Stimulated activated memory B cell treated with anti-CD40 and anti-IgM and Interleukin-4, amounts not matched to agents 10 μg/mL and 1 μg/mL and 100 μg/mL, for 72 hours (primary cell): ENCODE data around the gene SYCP1.
"Not testable (repeated sequence)": the region's sequence is repeated elsewhere in the genome, so short reads cannot be mapped to it uniquely, and the experiment has no call there.

Source experiments
- ATAC-seq: fragments of 150-1000 bp; cut with Tn5 transposase; 2 replicates; pipeline ENCODE4 v1.10.0; 2021
- H3K27ac Mint-ChIP-seq: one replicate; pipeline ENCODE4 v1.8.0; 2022; ENCODE audit warnings: mild to moderate bottlenecking, mixed read lengths
- H3K27me3 Mint-ChIP-seq: one replicate; pipeline ENCODE4 v1.8.0; 2022; ENCODE audit warnings: mixed read lengths
- H3K36me3 Mint-ChIP-seq: one replicate; pipeline ENCODE4 v1.8.0; 2022; ENCODE audit warnings: mixed read lengths
- H3K4me1 Mint-ChIP-seq: one replicate; pipeline ENCODE4 v1.8.0; 2022; ENCODE audit warnings: mixed read lengths
- H3K4me3 Mint-ChIP-seq: one replicate; pipeline ENCODE4 v1.8.0; 2022; ENCODE audit warnings: mild to moderate bottlenecking, moderate library complexity, mixed read lengths
- H3K9me3 Mint-ChIP-seq: one replicate; pipeline ENCODE4 v1.8.0; 2022; ENCODE audit warnings: mixed read lengths

SYCP1 gene, protein sequence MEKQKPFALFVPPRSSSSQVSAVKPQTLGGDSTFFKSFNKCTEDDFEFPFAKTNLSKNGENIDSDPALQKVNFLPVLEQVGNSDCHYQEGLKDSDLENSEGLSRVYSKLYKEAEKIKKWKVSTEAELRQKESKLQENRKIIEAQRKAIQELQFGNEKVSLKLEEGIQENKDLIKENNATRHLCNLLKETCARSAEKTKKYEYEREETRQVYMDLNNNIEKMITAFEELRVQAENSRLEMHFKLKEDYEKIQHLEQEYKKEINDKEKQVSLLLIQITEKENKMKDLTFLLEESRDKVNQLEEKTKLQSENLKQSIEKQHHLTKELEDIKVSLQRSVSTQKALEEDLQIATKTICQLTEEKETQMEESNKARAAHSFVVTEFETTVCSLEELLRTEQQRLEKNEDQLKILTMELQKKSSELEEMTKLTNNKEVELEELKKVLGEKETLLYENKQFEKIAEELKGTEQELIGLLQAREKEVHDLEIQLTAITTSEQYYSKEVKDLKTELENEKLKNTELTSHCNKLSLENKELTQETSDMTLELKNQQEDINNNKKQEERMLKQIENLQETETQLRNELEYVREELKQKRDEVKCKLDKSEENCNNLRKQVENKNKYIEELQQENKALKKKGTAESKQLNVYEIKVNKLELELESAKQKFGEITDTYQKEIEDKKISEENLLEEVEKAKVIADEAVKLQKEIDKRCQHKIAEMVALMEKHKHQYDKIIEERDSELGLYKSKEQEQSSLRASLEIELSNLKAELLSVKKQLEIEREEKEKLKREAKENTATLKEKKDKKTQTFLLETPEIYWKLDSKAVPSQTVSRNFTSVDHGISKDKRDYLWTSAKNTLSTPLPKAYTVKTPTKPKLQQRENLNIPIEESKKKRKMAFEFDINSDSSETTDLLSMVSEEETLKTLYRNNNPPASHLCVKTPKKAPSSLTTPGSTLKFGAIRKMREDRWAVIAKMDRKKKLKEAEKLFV

DNA sequence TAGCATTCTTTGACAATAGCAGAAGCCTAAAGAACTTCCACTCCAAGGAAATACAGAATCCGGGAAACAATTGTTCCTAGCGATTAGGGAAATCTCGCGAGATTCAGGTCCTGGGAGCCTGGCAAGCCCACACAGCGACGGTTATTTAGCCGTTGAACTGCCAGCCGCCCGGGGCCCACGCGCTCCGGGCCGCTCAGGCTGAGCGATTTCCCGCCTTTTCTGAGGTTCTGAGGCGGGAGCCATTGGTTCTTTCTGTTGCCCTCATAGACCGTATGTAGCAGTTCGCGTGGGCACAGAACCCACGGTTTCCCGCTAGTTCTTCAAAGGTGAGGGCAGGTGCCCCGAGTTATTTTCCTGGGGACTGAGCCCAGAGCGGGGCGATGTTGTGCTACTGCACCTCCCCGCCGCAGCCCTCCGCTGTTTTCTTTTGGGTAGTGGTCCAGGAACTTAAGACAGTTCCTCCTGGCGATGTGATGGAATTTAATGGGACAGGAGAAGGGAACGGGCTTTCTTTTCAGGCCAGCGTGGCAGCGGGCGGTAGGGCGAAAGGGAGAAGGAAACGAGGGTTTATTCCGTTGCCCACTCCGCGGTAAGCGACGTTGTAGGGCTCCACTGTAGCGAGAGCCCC, at the start of gene SYCP1:
Gene SYCP1 (plus strand): TSS at position 171 of the 628 bp plus-strand sequence. CDS start 602 bp downstream, outside the sequence.
- peaks cover 40% of the 10 kb centered on the region for H3K27me3 Mint-ChIP-seq
- no peaks in the 10 kb centered on the region for H3K9me3 Mint-ChIP-seq
- no peak within 1 kb of the TSS for H3K27ac Mint-ChIP-seq
- H3K36me3 Mint-ChIP-seq: no peaks in the 10 kb centered on the region
- peaks cover 7% of the 10 kb centered on the region for H3K4me1 Mint-ChIP-seq
- peak within 1 kb of the TSS; percentile 50 for H3K4me3 Mint-ChIP-seq
- ATAC-seq: no peak

DNA sequence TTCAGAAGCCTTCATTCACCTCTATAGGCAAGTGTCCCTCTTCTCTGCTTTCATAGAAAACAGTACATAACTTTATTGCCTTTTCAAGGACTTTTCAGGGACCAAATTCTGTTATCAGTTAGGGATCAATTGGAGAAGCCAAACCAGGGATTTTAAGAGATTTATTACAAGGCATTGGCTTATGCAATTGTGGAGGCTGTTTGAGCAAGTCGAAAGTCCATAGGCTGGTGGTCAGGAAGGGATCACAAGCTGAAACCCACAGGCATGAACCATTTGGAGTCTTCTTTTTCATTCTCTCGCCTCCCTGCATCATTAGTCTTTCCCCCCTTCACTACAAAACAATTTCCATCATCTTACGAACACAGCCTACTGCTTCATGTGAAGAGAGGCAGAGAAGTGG, 34.8 kb upstream of the SYCP1 start:
- H3K36me3 Mint-ChIP-seq: peaks cover 7% of the 10 kb centered on the region
- H3K4me1 Mint-ChIP-seq: no peaks in the 10 kb centered on the region
- no peak for ATAC-seq
- no peak overlapping the region for H3K4me3 Mint-ChIP-seq
- H3K9me3 Mint-ChIP-seq: peaks cover 20% of the 10 kb centered on the region
- H3K27ac Mint-ChIP-seq: no peak overlapping the region
- H3K27me3 Mint-ChIP-seq: no peaks in the 10 kb centered on the region

- Mint-ChIP-seq H3K27ac (no peak overlapping the region), H3K36me3 (peaks cover 8% of the 10 kb centered on the region), H3K4me3 (no peak overlapping the region), H3K27me3 (no peaks in the 10 kb centered on the region), H3K4me1 (no peaks in the 10 kb centered on the region), H3K9me3 (peaks cover 23% of the 10 kb centered on the region)
- no peak for ATAC-seq
Measured at GRCh38 chr1:114820392-114820791, 34.3 kb upstream of the SYCP1 start.

- Mint-ChIP-seq H3K4me3 (no peak overlapping the region), H3K4me1 (no peaks in the 10 kb centered on the region), H3K27me3 (peaks cover 8% of the 10 kb centered on the region), H3K36me3 (peaks cover 8% of the 10 kb centered on the region), H3K9me3 (peaks cover 30% of the 10 kb centered on the region), H3K27ac (no peak overlapping the region)
- no peak for ATAC-seq
Measured at GRCh38 chr1:114821978-114822377, 32.7 kb upstream of the SYCP1 start.

DNA sequence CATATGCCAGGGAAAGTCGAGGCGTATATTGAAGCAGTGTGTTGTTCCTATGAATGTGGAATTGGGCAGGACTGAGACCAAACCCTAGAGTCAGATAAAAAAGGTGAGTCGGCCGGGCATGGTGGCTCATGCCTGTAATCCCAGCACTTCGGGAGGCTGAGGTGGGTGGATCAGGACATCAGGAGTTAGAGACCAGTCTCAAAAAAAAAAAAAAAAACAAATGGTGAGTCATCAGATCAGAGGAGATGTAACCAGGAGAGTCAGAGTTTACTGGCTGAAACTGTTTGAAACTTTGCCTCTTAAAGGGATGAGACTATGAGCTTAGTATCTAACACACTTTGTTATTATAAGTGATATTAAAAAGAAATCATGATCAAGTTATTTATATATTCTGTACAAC, 26.4 kb upstream of the SYCP1 start:
- Mint-ChIP-seq H3K27me3 (peaks cover 17% of the 10 kb centered on the region), H3K36me3 (peaks cover 8% of the 10 kb centered on the region), H3K4me3 (no peak overlapping the region), H3K9me3 (peaks cover 18% of the 10 kb centered on the region), H3K27ac (no peak overlapping the region), H3K4me1 (no peaks in the 10 kb centered on the region)
- ATAC-seq: no peak

GRCh38 chr1:114830075-114830474, 24.6 kb upstream of the SYCP1 start:
- not testable (repeated sequence) for H3K4me1 Mint-ChIP-seq, H3K9me3 Mint-ChIP-seq, H3K36me3 Mint-ChIP-seq, ATAC-seq, H3K27ac Mint-ChIP-seq, H3K4me3 Mint-ChIP-seq
- peaks cover 17% of the 10 kb centered on the region for H3K27me3 Mint-ChIP-seq

DNA sequence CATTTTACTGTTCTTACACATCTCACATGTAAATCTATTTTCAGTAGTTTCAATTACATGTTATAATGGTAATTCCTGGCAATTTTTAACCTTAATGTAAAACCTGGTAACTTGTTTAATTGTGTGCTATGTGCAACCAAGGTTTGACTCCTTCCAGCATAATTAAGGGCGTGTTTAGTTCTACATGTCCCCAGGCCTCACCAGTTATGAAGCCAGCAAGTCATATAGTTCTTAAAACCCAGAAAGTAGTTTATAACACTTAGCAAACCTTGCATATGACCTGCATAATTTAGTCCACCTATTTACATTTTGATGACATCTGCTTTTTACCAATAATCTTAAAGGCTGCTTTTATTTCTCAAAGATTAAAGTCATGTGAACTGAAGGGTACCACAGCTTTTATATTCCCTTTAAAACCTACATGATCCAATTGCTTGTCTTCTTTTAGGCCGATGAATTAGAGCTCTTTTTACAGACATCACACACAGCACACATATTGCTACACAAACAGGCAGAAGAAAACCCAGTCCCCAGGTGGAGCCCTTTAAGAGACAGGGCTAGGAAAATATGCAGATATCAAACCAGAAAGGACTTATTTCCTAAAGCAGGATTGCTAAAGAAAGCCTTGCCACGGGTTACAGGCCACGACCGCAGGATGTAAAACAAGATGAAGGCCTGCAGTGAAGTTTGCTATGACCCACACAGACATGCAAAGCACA, 23.2 kb upstream of the SYCP1 start:
- H3K36me3 Mint-ChIP-seq: no peaks in the 10 kb centered on the region
- H3K4me3 Mint-ChIP-seq: no peak overlapping the region
- no peaks in the 10 kb centered on the region for H3K4me1 Mint-ChIP-seq

GRCh38 chr1:114832057-114832456, 22.6 kb upstream of the SYCP1 start:
- H3K27me3 Mint-ChIP-seq: peaks cover 8% of the 10 kb centered on the region
- no peak overlapping the region for H3K27ac Mint-ChIP-seq
- no peak overlapping the region for H3K4me3 Mint-ChIP-seq
- no peaks in the 10 kb centered on the region for H3K4me1 Mint-ChIP-seq
- no peaks in the 10 kb centered on the region for H3K9me3 Mint-ChIP-seq
- no peaks in the 10 kb centered on the region for H3K36me3 Mint-ChIP-seq
- no peak for ATAC-seq

More for the DNA sequence above, 23.2 kb upstream of the SYCP1 start:
- Mint-ChIP-seq H3K27ac (no peak overlapping the region), H3K9me3 (no peaks in the 10 kb centered on the region), H3K27me3 (peaks cover 10% of the 10 kb centered on the region)
- ATAC-seq: no peak

DNA sequence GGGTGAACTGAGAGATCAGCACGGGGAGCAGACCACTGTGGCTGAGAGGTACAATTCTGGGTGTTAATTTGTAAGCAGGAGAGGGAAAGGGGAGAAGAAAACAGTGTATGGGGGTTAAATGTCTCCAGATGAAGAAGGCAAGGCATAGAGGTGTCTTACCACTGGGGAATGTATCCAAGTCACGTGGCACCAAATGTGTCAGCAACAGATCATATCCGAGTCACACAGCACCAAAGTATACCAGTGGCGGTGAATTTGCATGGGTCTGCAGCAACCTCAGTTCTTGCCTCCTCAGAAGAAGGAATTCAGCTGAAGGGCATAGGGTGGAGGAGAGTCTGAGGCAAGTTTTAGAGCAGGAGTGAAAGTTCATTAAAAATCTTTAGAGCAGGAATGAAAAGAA, 21.2 kb upstream of the SYCP1 start:
- Mint-ChIP-seq H3K4me3 (no peak overlapping the region), H3K9me3 (no peaks in the 10 kb centered on the region), H3K27me3 (peaks cover 8% of the 10 kb centered on the region), H3K36me3 (no peaks in the 10 kb centered on the region), H3K27ac (no peak overlapping the region), H3K4me1 (peaks cover 4% of the 10 kb centered on the region)
- no peak for ATAC-seq

- Mint-ChIP-seq H3K27me3 (peaks cover 17% of the 10 kb centered on the region), H3K4me1 (no peaks in the 10 kb centered on the region), H3K9me3 (no peaks in the 10 kb centered on the region), H3K36me3 (no peaks in the 10 kb centered on the region), H3K4me3 (no peak overlapping the region), H3K27ac (no peak overlapping the region)
- ATAC-seq: no peak
Measured at GRCh38 chr1:114844270-114844669, 10.4 kb upstream of the SYCP1 start.

- ATAC-seq: no peak
- Mint-ChIP-seq H3K9me3 (no peaks in the 10 kb centered on the region), H3K27me3 (peaks cover 37% of the 10 kb centered on the region), H3K4me3 (no peak overlapping the region), H3K36me3 (no peaks in the 10 kb centered on the region), H3K27ac (no peak overlapping the region), H3K4me1 (peaks cover 7% of the 10 kb centered on the region)
Measured at GRCh38 chr1:114853584-114853983, 1.1 kb upstream of the SYCP1 start.

DNA sequence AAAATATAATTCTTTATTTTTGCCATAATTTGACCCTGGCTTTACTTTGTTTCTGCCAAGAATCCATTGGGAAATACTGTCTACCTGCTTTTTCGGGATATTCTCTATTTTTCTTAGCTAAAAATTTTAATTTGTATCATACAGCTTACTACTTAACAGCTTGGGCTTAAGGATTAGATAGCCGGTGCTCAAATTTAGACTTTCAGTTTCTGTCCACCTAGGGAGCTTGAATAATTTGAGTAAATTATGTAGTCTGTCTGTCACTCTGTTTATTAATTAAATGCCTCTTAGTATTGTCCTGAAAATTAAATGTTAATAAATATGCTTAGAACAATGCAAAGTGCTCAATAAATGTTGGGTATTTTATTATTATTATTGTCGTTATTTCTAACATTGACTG, 6.7 kb downstream of the SYCP1 start:
- no peak overlapping the region for H3K27ac Mint-ChIP-seq

GRCh38 chr1:114892194-114892918, 37.7 kb downstream of the SYCP1 start:
- Mint-ChIP-seq H3K9me3 (peaks cover 2% of the 10 kb centered on the region), H3K36me3 (no peaks in the 10 kb centered on the region), H3K27me3 (peaks cover 50% of the 10 kb centered on the region), H3K4me3 (no peak overlapping the region), H3K27ac (no peak overlapping the region), H3K4me1 (no peaks in the 10 kb centered on the region)
- ATAC-seq: peak; percentile 54

More for the DNA sequence above, 6.7 kb downstream of the SYCP1 start:
- Mint-ChIP-seq H3K27me3 (peaks cover 18% of the 10 kb centered on the region), H3K4me3 (no peak overlapping the region), H3K9me3 (no peaks in the 10 kb centered on the region), H3K4me1 (no peaks in the 10 kb centered on the region), H3K36me3 (no peaks in the 10 kb centered on the region)
- ATAC-seq: no peak

- Mint-ChIP-seq H3K4me3 (no peak overlapping the region), H3K36me3 (no peaks in the 10 kb centered on the region), H3K9me3 (no peaks in the 10 kb centered on the region), H3K27ac (no peak overlapping the region), H3K27me3 (peaks cover 44% of the 10 kb centered on the region), H3K4me1 (no peaks in the 10 kb centered on the region)
- ATAC-seq: no peak
Measured at GRCh38 chr1:114896795-114897194, 42.1 kb downstream of the SYCP1 start.
